ENCODE measurements around the gene CFAP107.
"Not testable (repeated sequence)": the region's sequence is repeated elsewhere in the genome, so short reads cannot be mapped to it uniquely, and the experiment has no call there.

CFAP107 gene, protein sequence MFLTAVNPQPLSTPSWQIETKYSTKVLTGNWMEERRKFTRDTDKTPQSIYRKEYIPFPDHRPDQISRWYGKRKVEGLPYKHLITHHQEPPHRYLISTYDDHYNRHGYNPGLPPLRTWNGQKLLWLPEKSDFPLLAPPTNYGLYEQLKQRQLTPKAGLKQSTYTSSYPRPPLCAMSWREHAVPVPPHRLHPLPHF

GRCh38 chr1:12745992-12746323 lies at the start of gene CFAP107:
Gene CFAP107 (plus strand): TSS chr1:12746200. CDS start chr1:12746431, 231 bp downstream.
- DNase-seq, result no peak

GRCh38 chr1:12696658-12697057 lies 49.3 kb upstream of the CFAP107 start:
- DNase-seq, result no peak

DNA sequence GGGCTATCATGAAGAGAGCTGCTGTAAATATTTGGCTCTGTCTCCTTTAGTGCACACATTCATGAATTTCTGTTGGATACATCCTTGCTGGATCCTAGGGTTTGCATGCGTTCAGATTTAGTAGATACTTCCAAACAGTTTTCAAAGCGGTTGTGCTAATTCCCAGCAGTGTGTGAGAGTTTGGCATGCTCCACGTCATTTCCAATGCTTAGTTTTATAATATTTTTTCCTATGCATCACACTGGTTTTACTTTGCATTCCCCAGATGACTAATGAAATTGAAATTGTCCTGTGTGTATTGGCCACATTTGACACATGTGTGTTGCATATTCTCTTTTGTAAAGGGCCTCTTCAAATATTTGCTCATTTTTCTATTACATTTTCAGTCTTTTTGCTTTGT lies 48.6 kb upstream of the CFAP107 start:
- DNase-seq, result no peak

- DNase-seq, result no peak
Measured at GRCh38 chr1:12703821-12704451, 42.1 kb upstream of the CFAP107 start.

DNA sequence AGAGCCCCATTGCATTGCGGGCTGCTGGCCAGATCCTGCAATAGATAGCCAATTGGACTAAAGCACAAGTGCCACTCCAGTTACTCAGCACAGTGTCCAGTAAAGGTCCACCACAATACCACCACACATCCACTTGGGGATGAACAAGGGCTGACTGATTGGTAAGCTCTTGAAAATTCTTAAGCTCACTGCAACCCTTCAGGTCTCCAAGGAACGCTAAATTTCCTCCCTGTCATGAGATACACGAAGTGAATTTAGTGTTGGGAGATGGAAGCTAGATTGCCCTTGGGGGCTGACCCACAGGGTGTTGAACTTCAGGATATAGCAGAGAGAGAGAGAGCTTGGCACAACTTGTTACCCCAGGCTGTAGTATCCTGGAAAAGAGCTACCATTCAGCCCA lies 39.9 kb upstream of the CFAP107 start:
- no peak for DNase-seq

GRCh38 chr1:12708396-12709090 lies 37.5 kb upstream of the CFAP107 start:
- DNase-seq, result no peak

- DNase-seq, result no peak
Measured at GRCh38 chr1:12709091-12709491, 36.9 kb upstream of the CFAP107 start.

DNA sequence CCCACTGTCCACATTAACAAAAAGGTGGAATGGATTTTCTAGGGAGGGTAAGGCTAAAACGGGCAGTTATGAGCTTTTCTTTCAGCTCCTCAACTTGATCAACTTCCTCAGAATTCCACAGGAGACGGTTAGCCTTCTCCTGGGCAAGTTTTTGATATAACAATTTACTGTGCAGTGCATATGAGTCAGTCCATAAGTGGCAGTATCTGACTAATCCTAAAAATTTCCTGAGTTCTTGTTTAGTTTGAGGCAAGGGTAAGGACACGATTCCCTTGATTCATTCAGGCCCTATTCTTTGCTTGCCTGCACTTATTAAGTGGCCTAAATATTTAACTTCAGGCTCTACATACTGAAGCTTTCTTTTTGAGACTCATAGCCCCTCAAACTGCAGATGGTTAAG lies 36.3 kb upstream of the CFAP107 start:
- DNase-seq, result no peak

- DNase-seq, result no peak
Measured at GRCh38 chr1:12711536-12711935, 34.5 kb upstream of the CFAP107 start.

- DNase-seq, result no peak
Measured at GRCh38 chr1:12712076-12712475, 33.9 kb upstream of the CFAP107 start.

DNA sequence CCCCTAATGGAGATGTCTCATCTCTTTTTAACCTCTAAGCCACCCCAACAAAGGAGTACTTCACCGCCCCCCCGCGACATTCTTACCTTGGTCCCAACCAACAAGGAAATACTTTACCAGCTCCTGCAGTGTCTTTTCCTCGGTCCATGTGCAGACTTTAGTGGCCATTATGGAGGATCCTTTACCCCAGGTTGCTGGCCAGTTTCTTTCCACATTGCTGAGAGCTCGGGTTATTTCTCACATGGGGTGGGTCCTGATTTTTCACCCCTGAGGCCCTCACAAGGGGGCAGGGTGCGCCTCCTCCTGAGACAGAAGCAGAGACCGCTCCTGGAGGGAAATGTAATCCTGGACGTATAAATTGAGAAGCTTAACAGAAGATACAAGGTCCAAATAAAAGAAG lies 33.1 kb upstream of the CFAP107 start:
- DNase-seq, result no peak

- not testable (repeated sequence) for DNase-seq
Measured at GRCh38 chr1:12713651-12714050, 32.3 kb upstream of the CFAP107 start.

DNA sequence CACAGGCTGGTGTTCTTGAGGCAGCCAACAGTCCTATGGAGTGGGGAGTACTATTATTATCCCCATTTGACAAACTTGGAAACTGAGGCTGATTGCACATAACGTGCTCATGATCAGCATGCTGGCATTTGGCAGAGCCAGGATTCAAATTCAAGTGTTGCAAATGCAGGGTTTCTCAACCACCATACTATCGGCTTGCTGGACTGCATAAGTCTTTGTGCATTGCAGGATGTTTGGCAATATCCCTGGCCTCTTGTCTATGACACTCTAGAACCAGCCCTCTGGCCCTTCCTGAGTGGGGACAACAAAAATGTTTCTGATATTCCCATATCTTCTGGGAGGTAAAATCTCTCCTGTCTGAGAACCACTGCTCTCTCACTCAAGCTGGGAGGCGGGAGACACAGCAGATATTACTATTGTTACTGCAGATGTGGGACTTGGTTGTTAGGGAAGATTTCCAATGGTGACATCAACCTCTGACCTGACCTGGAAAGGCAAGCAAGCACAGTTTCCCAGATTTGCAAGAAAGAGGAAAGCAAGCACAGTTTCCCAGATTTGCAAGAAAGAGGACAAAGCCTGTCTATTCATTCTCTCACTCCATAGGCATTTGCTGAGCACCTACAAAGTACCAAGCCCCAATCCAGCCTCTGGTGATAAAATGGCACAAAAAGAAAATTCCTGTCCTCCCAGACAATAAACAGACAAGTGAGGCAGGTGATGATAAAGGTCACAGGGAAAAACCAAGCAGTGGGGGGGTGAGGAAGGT lies 31.1 kb upstream of the CFAP107 start:
- no peak for DNase-seq

GRCh38 chr1:12715896-12716437 lies 30.0 kb upstream of the CFAP107 start, which contains the start of gene AADACL3:
Gene AADACL3 (plus strand): TSS chr1:12716110. CDS start chr1:12716177, 67 bp downstream.
- DNase-seq, result no peak

DNA sequence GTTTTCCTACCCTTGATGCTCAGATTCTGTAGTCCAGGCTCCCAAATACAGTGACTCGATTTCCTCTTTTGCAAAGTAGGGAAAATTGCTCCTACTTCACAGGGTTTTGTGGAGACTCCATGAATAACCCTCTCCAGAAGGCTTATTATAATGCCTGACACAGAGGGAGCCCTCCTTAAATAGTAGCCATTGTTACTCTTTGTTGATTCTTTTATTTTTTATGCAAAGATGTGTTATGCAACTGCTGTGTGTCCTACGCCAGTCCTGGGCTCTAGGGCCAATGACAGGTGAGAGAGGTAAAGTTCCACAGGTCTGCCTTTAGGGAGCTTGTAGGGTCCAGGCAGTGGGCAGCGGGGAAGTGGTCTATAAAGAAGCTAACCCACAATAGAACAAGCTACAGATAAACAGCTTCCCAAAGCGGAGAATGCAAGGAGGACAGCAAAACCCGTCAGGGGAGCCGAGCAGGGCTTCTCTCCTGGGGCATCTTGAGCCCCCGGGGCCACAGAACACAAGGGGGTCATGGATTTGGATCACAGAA lies 28.6 kb upstream of the CFAP107 start:
- DNase-seq, result no peak

DNA sequence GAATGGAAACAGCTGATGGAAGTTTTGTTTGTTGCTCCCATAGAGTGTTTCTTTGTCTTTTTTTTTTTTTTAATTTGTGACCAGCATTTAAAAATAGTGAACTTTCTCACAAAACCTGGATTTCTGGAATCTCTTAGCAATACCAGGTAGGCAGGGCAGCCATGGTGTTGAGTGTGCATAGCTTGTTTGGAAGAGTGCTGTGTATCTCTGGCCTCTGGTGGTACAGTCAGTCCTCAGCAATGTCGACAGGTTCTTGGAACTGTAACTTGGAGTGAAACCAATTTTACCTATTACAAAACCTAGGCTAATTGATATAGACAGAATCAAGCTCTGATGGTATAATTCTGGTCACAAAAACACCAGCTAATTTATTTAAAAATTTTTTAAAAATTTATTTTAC lies 23.4 kb upstream of the CFAP107 start:
- DNase-seq, result no peak

- no peak for DNase-seq
Measured at GRCh38 chr1:12728391-12728790, 17.6 kb upstream of the CFAP107 start.

DNA sequence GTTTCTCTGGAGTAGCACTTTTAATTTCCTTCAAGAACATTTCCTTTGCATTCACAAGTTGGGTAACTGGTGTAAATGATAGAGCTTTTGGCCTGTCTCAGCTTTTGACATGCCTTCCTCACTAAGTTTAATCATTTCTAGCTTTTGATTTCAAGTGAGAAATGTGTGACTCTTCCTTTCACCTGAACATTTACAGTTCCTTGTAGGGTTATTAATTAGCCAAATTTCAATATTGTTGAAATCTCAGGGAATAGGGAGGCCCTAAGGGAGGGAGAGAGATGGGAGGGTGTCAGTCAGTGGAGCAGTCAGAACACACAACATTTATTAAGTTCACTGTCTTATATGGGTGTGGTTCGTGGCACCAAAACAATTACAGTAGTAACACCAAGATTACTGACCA lies 15.8 kb upstream of the CFAP107 start:
- no peak for DNase-seq

DNA sequence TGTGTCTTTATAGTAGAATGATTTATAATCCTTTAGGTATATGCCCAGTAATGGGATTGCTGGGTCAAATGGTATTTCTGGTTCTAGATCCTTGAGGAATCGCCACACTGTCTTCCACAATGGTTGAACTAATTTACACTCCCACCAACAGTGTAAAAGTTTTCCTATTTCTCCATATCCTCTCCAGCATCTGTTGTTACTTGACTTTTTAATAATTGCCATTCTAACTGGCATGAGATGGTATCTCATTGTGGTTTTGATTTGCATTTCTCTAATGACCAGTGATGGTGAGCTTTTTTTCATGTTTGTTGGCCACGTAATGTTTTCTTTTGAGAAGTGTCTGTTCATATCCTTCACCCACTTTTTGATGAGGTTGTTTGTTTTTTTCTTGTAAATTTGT lies 14.9 kb upstream of the CFAP107 start:
- DNase-seq, result not testable (repeated sequence)

- DNase-seq, result no peak
Measured at GRCh38 chr1:12734651-12735050, 11.3 kb upstream of the CFAP107 start.

- no peak for DNase-seq
Measured at GRCh38 chr1:12738934-12739333, 7.1 kb upstream of the CFAP107 start.

DNA sequence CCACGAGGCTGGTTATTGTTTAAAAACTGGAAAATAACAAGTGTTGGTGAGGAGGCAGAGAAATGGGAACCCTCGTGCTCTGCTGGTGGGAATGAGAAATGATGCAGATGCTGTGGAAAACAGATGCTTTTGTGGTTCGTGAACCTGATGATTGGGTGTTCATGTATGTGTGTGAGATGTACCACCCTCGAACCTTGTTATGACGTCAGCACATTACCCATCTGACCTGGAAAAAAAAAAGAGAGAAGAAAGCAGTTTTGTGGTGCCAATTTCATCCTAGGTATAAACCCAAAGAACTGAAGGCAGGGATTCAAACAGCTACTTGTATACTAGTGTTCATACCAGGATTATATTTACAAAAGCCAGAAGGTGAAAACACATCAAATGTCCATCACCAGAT lies 6.4 kb upstream of the CFAP107 start:
- DNase-seq, result no peak

GRCh38 chr1:12741946-12742345 lies 4.1 kb upstream of the CFAP107 start:
- DNase-seq, result no peak
